T-helper 22 cell (primary cell): ENCODE results near the gene TWIST2.

Source experiments
- DNase-seq: peaks from one replicate; pipeline ENCODE4 v3.0.0-alpha.2; 2020; ENCODE audit warnings: low read depth

TWIST2 gene

DNA sequence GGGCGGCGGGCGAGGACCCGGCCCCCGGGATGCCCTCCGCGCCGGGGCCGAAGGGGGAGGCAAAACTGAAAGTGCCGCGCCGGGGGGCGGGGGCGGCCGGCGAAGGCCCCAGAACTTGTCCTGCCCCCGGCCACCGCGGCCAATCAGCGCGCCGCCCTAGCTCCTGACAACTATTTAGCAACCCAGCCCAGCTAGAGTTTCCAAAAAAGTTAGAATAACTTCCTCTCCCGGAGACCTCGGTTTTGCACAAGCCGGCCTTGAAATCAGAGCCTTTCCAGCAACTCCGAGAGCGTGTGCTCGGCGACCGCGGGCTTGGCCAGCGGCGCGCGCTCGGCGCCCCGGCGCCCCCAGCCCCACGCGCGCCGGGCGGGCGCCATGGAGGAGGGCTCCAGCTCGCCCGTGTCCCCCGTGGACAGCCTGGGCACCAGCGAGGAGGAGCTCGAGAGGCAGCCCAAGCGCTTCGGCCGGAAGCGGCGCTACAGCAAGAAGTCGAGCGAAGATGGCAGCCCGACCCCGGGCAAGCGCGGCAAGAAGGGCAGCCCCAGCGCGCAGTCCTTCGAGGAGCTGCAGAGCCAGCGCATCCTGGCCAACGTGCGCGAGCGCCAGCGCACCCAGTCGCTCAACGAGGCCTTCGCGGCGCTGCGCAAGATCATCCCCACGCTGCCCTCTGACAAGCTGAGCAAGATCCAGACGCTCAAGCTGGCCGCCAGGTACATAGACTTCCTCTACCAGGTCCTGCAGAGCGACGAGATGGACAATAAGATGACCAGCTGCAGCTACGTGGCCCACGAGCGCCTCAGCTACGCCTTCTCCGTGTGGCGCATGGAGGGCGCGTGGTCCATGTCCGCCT is at the start of gene TWIST2:
Gene TWIST2, plus strand, starts transcription at position 245 of the 850 bp plus-strand sequence. Its CDS starts 131 bp downstream, at position 376.
- no peak for DNase-seq

GRCh38 chr2:238801791-238802190 is 46.1 kb upstream of the TWIST2 start:
- no peak for DNase-seq

DNA sequence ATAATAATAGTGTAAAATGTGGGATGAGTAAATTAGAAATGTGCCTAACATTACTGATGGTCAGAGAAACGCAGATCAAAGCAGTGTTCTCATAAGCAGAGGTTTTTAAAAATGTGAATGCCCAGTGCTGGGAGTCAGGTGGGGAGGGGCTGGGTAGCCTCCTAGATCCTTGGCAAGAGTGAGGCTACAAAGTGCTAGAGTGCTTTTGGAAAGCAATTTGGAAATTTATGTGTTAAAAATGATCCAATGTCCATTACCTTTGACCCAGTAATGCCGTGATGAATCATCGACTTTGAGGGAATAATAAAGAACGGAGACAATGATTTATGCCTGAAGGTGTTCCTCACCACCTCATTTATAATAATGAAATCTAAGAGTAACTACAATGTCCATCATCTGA is 44.9 kb upstream of the TWIST2 start:
- DNase-seq = no peak

- DNase-seq = no peak
Observed at GRCh38 chr2:238803996-238804870, 43.7 kb upstream of the TWIST2 start.

GRCh38 chr2:238808761-238809160 is 39.1 kb upstream of the TWIST2 start:
- no peak for DNase-seq

DNA sequence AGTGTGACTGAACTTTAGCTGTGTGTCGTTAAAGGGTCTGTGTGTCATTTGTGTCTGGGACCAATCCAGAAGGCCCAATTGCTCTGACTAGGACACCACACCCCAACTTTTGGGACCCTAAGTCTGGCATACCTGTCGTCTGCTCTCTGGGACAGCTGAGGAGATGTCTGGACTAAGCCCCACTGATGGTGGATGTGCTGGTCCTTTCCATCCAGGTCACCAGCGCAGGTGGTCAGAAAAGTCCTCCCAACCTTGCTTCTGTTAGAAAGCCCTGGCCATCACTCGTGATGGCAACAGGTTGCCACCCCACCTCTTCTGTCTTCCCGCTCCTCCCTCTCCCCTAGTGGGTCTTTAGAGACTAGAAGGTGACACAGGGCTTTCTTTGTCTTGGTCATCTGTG is 37.6 kb upstream of the TWIST2 start:
- DNase-seq = no peak

DNA sequence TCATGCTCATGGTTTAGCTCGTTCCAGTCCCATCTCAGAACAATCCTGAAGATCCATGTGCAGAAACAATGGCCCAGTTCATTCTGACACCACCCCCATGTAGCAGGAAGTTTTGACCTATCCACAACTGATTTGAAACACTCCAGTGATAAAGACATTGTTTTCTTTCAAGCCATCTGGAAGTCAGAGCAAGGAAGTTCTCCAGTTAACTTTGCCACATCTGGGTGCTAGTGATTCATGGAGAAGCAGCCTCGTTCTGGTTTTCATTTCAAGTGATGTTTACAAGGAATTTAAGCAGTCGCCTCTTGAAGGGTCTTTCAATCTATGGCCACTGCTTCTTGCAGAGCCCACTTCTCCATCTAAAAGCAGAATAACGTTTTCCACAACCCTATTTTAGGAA is 36.6 kb upstream of the TWIST2 start:
- no peak for DNase-seq

DNA sequence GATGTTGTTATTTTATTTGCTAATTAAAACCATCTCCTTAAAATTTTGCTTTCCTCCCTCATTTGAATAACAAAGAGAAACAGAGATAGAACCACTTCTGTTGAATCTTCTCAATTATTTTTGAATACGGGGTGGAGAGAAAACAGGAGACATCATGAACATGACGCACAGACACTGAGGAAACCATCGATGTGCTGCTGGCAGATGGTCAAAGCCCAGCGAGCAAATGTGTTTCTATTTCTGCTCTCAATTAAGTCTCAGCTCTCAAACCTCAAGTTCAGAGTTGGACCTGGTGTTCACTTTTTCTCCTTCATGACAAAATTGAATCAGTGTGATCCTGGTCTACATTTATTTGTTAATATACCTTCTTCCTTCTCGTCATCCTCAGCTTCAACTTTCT is 36.1 kb upstream of the TWIST2 start:
- no peak for DNase-seq

DNA sequence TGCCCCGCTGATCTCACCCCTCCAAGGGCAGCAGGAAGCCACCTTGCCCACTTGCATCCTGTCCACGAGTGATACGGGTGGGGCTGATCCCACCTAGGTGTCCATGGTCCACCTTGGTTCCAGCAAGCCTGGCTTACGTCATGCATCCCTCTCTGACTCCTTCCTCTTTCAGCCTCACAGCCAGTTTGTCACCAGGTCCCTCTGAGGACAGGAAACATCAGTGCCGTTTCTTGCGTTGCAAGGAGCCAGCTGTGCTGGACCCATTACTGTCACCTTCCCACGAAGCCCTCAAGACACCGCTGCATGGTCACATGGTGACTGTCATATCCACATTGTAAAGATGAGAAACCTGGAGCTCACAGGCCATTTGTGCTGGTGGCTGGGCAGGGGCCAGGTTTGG is 34.8 kb upstream of the TWIST2 start:
- no peak for DNase-seq

DNA sequence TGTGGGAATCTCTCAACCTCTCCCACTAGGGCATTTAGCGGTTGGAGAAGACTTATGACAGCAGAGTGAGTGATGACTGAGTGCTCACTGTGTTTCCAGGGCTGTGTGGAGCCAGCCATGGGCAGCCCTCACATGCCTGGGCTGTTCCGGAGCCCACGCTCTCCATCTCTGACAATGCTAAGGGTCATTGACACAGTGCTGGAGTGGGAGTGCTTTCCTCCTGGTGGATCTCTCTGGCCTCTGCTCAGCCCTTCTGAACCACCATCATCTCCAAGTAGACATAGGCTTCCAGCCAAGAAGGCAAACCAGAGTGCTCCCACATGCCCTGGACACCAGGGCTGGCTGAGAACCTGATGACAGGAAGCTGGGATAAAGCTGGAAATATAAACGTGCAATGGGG is 33.1 kb upstream of the TWIST2 start:
- DNase-seq = no peak

DNA sequence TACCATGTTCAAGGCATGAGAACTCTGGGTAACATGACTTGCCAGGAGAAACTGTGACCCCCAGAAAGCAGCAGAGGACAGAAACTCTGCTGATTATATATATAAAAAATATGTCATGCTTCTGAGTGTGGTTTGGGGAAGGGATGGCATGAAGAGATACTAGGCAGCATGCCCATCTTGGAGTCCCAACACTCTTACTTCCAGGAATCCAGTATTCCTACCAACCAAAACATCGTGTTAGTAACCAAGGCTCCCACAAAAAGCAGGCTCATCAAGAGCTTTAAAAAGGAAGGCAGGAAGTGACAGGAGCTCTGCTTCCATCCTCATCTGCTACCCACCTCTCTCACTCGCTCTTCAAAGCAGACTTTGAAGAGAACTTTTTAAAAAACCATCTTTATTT is 31.6 kb upstream of the TWIST2 start:
- no peak for DNase-seq

DNA sequence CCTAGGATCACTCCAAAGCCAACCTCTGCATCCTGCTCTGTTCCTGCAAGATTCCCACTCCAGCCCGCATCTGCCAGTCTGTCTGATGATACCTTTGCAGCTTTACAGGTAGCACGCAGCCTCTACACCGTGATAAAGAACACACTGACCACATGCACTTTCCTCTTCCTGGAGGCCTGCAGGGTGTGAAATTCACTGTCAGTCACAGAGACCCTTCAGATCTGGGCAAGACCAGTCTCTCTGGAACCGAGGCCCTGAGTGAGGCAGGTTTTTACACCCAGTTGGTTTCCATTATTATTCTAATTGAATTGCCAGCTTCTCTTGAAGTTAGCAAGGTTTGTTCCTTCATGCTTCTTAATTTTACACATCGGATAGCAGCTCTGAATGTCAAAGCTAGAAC is 30.5 kb upstream of the TWIST2 start:
- DNase-seq = no peak

DNA sequence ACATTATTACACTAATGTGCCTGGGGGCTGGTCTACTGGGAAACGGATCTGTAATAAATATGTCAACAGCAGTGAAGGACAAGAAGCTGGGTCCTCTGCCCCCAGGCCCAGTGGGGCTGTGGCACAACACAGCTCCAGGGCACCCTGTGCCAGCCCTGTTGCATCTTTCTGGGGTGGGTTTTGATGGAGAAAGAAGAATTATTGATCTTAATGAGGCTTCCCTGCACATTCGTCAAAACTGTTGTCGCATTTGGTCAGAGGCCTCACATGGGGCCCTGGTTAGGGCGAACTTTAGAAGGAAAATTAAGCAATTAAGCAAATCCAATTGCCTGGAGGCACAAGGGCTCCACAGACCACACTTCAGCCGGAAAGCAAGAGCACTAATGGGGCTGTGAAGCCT is 30.0 kb upstream of the TWIST2 start:
- no peak for DNase-seq

DNA sequence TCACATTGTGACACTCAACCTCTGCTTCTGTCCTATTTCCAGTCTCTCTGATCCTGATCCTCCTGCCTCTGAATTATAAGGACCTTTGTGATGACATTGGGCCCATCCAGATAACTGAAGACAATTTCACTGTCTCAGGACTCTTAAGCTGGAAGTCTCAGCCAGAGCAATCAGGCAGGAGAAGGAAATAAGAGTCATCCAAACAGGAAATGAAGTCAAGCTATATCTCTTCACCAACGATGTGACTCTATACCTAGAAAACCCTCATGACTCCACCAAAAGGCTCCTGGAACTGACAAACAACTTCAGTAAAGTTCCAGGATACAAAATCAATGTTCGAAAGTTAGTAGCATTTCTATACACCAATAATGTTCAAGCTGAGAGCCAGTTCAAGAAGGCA is 29.3 kb upstream of the TWIST2 start:
- DNase-seq = no peak

DNA sequence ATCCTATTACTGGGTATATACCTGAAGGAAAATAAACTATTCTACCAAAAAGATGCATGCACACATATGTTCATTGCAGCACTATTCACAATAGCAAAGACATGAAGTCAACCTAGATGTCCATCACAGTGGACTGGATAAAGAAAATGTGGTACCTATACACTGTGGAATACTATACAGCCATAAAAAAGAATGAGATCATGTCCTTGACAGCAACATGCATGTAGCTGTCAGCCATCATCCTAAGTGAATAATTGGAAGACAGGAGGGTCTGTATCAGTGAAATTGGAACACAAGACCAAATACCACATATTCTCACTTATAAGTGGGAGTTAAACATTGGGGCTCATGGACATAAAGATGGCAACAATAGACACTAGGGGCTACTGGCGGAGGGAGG is 27.7 kb upstream of the TWIST2 start:
- no peak for DNase-seq

DNA sequence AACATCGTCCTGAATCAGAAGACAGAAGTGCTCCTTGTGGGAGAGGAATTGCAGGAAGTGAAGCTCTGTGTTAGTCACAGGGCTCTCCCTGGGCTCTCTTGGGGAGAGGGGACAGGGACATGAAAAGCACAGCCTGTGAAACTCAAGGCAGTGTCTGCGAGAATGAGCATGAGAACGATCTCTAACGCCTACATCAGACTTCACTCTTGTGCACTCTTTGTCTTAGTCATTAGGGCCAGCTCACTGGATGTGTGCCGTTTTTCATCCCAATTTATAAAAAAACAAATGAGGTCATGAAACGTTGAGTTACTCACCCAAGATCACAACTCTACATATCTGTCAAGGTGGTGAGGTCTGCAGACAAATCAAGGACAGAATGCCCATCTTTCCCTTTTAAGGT is 27.0 kb upstream of the TWIST2 start:
- DNase-seq = no peak

DNA sequence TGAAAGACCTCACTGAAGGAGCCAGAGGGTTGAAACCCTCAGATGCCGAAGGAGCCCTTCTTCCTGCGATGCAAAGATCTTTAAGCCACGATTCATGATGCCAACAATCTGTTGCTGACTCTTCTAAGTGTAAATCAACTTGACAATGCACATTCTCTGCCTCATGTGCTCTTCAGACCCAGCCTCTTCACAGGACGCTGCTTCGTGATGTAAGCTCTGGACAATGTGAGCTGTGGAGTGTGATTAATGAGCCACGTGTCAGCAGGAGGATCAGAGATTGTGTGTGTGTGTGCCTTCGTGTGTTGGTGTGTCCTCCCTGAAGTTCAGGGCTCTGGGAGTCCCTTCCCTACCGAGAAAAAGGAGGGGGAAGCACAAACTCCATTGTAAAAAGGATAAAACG is 26.5 kb upstream of the TWIST2 start:
- no peak for DNase-seq

- DNase-seq = no peak
Observed at GRCh38 chr2:238821944-238822670, 25.8 kb upstream of the TWIST2 start.

DNA sequence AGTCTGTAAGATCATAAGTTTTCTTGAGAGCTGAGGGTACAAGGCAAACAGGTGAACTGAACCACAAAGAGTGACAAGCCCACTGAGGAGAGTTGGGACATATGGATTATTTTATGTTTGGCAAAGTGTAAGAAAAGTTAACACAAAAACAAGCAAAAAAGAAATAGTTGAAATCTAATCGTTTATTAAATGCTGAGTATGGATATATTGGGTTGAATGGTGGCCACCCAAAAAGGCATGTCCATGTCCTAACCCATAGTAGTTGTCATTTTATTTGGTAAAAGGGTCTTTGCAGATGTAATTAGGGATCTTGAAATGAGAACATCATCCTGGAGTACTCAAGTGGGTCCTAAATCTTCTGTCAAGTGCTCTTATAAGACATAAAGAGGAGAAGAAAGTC is 24.9 kb upstream of the TWIST2 start:
- DNase-seq = no peak

DNA sequence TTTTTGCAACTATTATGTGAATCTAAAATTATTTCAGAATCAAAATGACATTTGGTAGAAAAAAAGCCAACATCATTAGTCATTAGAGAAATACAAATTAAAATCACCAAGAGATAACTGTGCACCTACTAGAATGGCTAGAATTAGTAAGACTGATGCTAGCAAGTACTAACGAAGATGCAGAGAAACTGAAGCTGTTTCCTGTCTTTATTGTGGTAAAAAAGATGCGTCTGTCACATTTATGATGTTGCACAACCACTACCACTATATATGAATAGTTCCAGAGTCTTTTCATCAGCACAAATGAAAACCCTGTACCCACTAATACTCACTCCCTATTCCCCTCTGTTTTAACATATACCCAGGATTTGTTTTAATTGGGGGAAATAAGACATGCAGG is 16.7 kb upstream of the TWIST2 start:
- DNase-seq = no peak

DNA sequence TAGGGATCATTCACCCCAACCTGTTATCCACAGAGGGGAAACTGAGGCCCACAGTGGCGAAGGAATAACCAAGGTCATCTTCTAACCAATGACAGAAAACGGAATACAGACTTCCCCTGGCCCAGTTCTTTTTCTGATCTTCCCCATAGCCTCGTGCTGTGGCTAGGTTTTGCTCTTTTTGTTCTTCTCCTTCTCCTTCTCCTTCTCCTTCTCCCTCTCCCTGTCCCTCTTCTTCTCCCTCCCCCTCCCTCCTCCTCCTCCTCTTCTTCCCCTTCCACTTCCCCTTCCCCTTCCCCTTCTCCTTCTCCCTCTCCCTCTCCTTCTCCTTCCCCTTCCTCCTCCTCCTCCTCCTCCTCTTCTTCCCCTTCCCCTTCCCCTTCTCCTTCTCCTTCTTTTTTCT is 12.9 kb upstream of the TWIST2 start:
- DNase-seq = no peak

DNA sequence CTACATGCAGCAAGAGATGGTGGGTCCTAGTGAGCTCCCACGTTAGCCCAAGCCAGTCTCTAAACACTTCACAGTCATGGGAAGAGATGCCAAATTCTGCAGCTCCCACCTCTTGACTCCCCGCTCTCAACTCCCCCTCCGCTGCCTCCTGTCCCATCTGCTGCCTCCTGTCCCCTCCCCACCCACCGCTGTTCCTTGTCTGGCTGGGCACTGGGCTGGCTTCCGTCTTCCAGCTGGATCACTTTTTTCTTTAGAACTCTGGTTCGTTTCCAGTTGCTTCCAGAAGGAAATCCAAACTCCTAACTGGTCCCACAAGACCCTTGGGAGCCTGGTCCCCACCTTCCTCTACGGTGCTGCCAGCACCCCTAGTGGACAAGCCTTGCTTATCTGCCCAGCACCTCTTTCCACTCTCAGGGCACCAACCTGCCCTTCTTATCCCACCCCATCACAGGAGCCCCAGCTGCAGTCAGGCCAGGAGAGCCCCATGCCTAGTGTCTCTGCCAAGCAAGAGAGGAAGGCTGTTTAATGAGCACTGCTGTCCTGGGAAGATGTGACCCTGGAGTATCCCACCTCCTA is 12.1 kb upstream of the TWIST2 start:
- no peak for DNase-seq
